ENCODE results near the gene SREBF1.

GRCh38 chr17:17847726-17848125, 10.9 kb upstream of the SREBF1 start:
- TF ChIP-seq CTCF (IDR thresholded peaks at IDR 0.05) (no peak), POLR2A (IDR thresholded peaks at IDR 0.05) (no peak), EP300 (IDR thresholded peaks at IDR 0.05) (no peak)

Data from tibial nerve (tissue), 4 donors.